Renal cortical epithelial cell (primary cell): ENCODE results near the gene MYBPC3. TPM values are rescaled to one million over a fixed set of nuclear protein-coding genes. Genes with fewer than 3 reads are reported as not detected.
"Not testable (repeated sequence)": the region's sequence is repeated elsewhere in the genome, so short reads cannot be mapped to it uniquely, and the experiment has no call there.

Source experiments
- DNase-seq: peaks from one replicate; pipeline ENCODE4 v3.0.0-alpha.2; 2011; ENCODE audit warnings: low read depth
- total RNA-seq: library from RNA; depleted of rRNA; stranded (reverse); fragments of >200 nt; gene quantifications from 2 replicates; pipeline ENCODE4 v1.2.3, GENCODE V29; 2014

The MYBPC3 gene
- total RNA-seq, 1 donor from 2014 or later, result not detected

DNA sequence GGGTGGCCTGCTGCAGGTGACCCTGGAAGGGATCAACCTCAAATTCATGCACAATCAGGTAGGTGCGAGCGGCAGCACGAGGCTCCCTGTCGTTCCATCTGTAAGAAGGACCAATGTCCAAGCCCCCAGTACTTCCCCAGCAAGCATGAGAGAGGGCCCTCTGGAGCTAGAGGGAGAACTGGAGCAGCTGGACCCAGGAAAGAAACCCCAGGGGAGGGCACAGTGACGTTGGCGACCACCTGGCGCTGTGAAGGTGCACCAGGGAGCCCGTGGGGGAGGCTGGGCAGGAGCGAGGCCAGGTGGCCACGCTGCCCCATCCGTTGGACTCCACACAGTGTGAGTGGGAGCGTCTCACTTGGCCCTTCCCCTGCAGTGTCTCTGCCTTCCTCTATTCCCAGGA is 28.0 kb downstream of the MYBPC3 start:
- no peak for DNase-seq

DNA sequence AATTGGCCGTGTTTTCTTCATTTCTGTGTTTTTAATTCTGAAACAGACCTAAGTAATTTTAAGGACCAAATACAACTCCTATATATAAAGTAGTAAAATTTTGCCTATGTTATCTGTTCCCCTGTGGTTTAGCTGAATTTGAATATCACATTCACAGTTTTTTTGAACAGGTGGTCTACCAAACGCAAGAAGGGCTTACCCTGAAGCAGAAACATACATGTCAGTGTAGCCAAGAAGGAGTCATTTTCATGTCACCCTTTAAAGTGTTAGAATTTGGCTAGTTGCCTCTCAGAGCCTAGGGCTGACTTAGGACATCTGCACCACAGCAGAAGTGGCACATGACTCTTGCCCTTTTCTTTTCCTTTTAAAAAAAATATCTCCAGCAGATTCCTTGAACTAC is 34.3 kb downstream of the MYBPC3 start:
- no peak for DNase-seq

DNA sequence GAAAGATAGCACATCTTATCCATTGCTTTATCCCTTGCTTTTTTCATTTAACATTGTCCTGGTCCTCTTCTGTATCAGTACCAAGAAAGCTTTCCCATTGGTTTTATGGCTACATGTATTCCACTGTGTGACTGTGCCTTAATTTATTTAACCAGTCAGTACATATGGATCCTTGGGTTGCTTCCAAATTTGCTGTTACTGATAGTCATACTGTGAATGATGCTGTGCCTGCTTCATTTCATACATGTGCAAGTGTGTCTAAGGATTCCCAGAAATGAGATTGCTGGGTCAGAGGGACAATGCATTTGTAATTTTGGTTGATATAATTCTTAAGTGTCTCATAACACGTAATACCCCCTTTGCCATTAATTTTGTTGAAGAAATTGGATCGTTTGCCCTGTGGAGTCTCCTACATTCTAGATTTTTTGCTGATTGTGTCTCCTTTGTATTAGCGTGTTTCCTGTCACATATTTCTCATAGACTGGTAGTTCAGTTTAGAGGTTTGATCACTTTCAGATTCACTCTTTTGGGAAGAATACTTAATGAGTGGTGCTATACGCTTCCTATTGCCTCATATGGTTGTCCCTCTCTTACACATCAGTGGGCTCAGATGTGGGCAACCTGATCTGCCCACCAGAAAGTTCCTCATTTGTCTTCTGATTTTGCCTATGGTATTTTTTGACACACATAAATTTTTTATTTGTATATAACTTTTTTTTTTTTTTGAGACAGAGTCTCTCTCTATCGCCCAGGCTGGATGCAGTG is 35.3 kb downstream of the MYBPC3 start:
- DNase-seq, result no peak

DNA sequence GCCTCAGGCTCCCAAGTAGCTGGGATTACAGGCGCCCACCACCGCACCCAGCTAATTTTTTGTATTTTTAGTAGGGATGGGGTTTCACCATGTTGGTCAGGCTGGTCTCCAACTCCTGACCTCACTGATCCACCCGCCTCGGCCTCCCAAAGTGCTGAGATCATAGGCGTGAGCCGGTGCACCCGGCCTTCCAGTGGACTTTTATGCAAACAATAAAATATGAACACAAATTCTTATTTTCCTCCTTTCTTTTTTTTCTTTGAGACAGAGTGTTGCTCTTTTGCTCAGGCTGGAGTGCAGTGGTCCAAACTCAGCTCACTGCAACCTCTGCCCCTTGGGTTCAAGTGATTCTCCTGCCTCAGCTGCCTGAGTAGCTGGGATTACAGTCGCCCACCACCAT is 36.0 kb downstream of the MYBPC3 start:
- DNase-seq, result not testable (repeated sequence)

DNA sequence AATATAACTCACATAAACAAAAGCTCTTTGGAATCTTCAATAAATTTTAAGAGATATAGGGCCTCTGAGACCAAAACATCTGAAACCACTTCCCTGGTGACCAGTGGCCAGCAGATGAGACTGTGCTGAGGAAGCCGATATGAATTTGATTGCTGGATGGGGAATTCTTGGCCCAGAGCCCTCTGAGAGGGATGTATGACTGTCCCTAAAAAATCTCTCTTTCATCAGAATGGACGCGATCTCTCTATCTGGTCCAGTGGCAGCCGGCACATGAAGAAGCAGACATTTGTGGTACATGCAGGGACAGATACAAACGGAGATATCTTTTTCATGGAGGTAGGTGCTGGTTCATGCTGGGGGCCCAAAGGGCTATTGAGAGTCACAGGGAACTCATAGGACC is 37.5 kb downstream of the MYBPC3 start:
- no peak for DNase-seq

DNA sequence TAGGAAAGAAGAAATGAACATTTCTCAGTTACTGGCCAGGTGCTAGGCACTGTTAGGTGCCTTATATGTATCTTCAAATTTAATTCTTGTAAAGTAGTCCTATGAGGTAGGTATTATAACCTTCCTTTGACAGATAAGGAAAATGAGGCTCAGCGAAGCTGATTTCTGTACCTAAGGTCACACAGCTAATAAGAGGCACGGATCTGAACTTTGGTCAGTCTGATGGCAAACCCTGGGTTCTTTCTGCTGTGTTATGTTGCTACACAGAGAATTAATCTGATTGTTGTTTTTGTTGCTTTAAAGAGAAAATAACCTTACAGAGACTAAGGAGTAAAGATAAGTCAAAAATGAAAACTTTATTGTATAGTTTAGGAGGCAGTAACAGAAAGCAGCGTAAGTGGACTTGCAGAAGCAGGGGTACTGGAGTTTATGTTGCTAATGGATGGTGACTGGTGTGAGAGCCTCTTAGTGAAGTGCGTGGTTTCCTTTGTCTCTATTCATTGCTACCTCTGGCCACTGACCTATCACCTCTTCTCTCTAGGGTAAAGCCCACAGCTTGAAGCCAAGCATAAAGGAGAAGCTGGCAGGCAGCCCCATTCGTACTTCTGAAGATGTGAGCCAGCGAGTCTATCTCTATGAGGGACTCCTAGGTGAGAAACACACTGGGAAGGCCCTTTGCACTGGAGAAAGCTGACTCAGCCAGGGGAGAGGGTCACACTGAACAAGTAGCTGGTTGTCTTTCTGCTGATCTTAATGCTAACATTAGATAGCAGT is 44.3 kb downstream of the MYBPC3 start:
- no peak for DNase-seq

DNA sequence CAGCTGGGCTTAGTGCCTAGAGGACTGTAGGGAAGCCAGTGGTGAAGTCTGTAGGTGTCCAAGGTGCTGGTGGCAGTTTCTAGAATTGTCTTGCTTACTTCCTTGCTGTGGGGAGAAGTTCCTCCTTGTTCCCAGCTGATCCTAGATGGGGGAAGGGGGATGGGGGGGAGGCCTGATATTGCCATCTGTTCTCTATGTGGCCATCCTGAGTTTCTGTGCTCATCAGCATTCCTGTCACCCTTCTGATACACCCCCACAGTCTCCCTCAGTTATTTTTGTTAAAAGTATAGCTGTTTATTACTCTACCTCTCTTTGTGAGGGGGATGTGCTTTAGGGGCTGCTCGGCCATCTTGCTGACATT is 46.0 kb downstream of the MYBPC3 start:
- no peak for DNase-seq

DNA sequence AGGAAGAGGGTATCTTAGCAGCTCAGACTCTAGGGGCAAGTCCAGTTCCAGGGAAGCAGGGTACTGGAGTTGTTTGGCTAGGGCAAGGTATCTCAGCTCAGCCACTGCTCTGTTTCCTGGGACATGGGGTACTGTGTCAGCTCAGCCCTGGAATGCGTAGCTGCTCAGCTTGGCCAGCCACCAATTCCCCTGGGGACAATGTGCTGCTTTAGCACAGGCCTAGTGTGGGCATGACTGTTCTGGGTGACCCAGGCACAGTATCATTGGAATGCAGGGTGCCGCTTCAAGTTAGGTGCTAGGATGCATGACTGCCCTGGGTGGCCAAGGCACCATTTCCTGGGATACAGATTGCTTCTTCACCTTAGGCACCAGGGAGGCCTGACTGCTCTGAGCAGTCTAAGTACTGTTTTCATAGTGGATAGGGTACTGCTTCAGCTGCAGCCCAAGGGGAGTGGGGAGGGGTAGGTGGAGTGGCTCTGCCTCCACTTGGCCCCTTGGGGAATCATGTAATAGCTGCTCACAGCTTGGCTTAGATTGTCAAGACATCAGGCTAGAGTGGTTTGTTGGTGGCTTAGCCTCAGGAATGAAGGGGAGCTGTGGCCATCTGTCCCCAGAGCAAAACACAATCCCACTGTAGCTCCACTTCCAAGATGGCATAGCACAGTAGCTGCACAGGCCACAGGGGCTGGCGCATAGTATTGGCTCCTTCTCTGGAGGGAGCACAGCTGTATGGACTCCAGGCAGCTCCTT is 46.6 kb downstream of the MYBPC3 start:
- peak; percentile 86 for DNase-seq

DNA sequence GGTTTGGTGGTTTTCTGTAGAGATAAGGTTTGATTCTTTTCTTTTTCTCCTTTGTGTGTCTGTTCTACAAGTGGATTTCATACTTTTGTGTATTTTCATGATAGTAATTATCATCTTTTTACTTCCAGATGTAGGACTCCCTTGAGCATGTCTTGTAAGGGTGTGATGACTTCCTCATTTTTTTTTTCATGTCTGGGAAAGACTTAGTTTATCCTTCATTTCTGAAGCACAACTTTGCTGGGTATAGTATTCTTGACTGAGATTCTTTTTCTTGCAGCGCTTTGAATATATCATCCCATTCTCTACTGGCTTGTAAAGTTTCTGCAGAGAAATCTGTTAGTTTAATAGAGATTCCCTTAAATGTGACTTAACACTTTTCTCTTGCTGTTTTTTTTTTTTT is 49.6 kb downstream of the MYBPC3 start:
- no peak for DNase-seq

DNA sequence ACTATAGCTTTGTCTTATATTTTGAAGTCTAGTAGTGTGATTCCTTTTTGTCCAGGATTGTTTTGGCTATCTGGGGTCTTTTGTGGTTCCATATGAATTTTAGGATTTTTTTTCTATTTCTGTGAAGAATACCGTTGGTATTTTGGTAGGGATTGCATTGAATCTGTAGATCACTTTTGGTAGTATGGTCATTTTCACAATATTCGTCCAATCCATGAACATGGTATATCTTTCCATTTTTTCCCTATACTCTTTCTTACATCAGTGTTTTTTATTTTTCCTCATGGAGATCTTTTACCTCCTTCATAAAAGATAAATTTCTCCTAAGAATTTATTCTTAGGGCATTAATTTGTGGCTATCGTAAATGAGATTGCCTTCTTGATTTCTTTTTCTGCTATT is 53.4 kb downstream of the MYBPC3 start:
- no peak for DNase-seq

DNA sequence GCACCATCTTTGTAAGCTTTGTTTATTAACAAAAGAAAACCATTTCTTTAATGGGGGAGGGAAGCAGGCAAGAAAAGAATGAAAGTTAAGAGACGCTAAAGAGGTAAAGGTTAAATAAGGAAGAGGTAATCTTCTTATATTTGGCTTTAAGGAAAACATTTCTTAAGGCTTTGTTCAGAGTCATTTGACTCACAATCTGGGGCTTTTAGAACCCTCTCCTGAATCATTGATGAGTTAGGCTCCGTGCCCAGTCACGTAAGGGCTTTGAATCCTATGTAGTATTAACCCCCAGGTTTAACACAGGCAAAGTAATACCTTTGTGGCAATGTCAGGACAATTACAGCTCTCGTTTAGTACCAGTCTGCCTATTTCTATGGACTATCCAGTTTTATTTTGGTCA is 56.5 kb downstream of the MYBPC3 start:
- peak; percentile 68 for DNase-seq

DNA sequence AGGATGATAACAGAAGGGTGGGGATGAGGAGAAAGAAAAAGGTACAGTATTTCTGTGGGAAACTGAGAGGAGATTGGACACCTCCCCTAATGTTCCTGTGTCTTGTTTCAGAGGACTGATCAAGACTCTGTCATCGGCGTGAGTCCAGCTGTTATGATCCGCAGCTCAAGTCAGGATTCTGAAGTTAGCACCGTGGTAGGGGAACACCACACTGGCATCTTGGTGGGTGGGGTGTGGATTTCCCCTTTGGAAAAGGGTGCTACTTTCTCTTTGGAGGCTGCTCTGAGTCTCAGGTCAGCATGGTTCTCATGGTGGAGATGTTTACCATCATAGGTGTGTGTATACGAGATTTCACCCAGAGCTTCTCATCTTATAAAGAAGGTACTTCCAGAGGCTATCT is 57.1 kb downstream of the MYBPC3 start:
- no peak for DNase-seq

DNA sequence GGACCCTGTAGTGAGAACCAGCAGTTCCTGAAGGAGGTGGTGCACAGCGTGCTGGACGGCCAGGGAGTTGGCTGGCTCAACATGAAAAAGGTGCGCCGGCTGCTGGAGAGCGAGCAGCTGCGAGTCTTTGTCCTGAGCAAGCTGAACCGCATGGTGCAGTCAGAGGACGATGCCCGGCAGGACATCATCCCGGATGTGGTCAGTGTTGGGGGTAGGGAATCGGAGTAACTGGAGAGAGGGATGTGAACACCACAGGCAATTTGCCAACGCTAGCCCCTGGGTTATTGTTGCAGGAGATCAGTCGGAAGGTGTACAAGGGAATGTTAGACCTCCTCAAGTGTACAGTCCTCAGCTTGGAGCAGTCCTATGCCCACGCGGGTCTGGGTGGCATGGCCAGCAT is 62.6 kb downstream of the MYBPC3 start:
- DNase-seq, result no peak

DNA sequence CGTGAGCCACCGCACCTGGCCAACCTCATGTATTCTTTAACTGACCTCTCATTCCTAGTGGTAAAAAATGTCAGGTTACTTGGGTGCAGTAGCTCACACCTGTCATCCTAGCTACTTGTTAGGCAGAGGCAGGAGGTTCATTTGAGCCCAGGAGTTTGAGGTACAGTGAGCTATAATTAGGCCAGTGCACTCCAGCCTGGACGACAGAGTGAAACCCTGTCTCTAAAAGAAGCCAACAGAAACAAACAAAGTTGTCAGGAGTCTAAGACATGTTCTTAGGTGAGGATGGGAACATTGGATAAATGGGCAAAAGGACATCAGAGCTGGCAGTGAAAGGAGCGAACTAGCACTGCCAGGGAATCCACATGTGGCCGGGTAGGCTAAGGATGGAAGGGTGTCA is 64.4 kb downstream of the MYBPC3 start:
- no peak for DNase-seq

DNA sequence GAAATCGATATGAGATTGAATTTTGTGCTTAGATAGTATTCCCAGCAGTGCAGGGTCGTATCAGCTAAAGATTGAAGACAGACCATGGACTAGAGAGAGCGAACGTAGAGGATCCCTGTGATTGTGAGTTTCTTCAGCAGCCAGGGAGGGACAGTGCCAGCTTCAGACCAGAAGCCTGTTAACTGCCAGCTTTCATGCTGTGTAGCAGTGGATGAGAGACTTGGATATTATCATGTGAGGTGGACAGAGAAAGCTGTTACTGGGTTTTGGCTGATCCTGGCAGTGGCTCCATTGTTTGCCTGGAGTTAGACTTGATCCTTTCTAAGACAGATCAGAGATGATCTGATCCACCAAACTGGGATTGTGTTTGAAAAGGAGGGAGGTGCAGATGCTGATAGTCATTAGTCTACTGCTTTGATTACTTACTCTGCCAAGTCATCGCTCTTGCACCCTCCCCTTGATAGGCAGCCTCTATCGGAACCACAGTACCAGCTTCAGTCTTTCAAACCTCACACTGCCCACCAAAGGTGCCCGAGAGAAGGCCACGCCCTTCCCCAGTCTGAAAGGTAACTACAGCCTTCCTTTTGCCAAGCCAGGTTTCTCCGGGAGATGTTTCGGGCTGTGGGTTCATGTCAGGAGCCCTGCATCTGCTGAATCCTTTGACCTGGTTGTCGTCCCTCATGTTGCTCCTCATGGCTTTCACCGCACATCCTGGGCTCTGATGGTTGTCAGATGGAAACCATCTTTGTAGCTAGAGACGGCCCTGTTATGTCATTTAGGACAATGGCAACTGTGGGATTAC is 66.3 kb downstream of the MYBPC3 start:
- DNase-seq, result no peak

DNA sequence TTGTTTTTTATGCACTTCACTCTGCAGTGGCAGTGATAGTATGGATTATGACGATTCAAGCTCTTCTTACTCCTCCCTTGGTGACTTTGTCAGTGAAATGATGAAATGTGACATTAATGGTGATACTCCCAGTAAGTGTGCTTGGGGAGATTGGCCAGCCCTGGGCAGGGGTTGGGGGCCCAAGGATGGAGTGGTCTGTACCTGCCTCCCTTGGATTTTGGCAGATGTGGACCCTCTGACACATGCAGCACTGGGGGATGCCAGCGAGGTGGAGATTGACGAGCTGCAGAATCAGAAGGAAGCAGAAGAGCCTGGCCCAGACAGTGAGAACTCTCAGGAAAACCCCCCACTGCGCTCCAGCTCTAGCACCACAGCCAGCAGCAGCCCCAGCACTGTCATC is 68.4 kb downstream of the MYBPC3 start:
- no peak for DNase-seq

DNA sequence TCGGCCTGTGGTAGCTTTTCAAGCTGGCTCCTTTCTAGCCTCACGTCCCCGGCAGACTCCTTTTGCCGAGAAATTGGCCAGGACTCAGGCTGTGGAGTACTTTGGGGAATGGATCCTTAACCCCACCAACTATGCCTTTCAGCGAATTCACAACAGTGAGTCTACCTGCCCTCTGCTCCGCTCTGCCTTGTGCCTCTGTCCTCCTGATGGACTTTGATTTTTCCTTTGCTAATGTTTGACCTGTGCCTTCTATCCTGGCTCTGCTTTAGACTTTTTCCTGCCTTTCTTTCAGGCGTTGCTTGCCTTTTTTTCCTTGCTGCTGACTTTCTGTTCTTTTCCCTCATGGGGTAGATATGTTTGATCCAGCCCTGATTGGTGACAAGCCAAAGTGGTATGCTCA is 70.0 kb downstream of the MYBPC3 start:
- DNase-seq, result no peak

Other genes starting within 250 kb of the MYBPC3 start
- gene ARFGAP2, start 175.8 kb downstream of the MYBPC3 start, total RNA-seq, result 116 and 242 TPM in 2 replicates
- 29.8 and 44.6 TPM in 2 replicates for gene PACSIN3, start 166.3 kb downstream of the MYBPC3 start, total RNA-seq
- 23.6 and 25.1 TPM in 2 replicates for gene DDB2, start 137.7 kb downstream of the MYBPC3 start, total RNA-seq
- gene ACP2, start 103.9 kb downstream of the MYBPC3 start, total RNA-seq, result 38.0 and 40.5 TPM in 2 replicates
- 14.2 and 17.3 TPM in 2 replicates for gene NR1H3, start 94.7 kb downstream of the MYBPC3 start, total RNA-seq
- 7.1 and 23.8 TPM in 2 replicates for gene MADD, start 82.6 kb downstream of the MYBPC3 start, total RNA-seq
- not detected in 2 replicates for gene SPI1, start 25.8 kb upstream of the MYBPC3 start, total RNA-seq
- 51.9 and 140 TPM in 2 replicates for gene SLC39A13, start 55.9 kb upstream of the MYBPC3 start, total RNA-seq
- 169 and 186 TPM in 2 replicates for gene PSMC3, start 73.7 kb upstream of the MYBPC3 start, total RNA-seq
- gene RAPSN, start 96.4 kb upstream of the MYBPC3 start, total RNA-seq, result 0.10 and 0.17 TPM in 2 replicates
- 76.8 and 137 TPM in 2 replicates for gene CELF1, start 200.4 kb upstream of the MYBPC3 start, total RNA-seq
- 94.0 and 135 TPM in 2 replicates for gene PTPMT1, start 212.9 kb upstream of the MYBPC3 start, total RNA-seq
- 28.1 and 31.7 TPM in 2 replicates for gene KBTBD4, start 226.3 kb upstream of the MYBPC3 start, total RNA-seq
- 61.1 and 64.7 TPM in 2 replicates for gene NDUFS3, start 226.4 kb upstream of the MYBPC3 start, total RNA-seq
- not detected in 2 replicates for gene FAM180B, start 234.0 kb upstream of the MYBPC3 start, total RNA-seq
- not detected in 2 replicates for gene C1QTNF4, start 241.7 kb upstream of the MYBPC3 start, total RNA-seq